Measurements from ENCODE around the gene ARHGAP25. TPM values are rescaled to one million over a fixed set of nuclear protein-coding genes. Genes with fewer than 3 reads are reported as not detected.

Gene ARHGAP25
- total RNA-seq, 1 donor from 2014 or later, result 0.08 TPM

DNA sequence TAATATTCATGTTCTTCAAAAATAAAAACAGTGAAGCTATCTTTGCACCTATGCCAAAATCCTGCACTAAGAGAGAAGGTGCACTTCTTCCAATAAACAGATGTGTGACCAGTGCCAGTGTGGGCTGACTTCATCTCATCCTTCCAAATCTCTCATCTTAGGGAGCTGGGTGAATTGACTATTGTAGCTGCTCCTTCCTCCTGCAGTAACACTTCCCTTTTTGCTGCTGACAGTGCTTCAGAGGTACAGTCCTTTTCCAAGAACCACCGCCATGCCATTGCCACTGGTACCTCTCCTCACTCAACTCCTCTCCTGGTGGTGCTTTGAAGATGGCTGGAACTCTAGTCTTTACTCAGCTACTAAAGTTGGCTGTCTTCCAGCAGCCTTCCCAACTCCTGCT lies 42.1 kb upstream of the ARHGAP25 start:
- TF ChIP-seq, protein P1, sequence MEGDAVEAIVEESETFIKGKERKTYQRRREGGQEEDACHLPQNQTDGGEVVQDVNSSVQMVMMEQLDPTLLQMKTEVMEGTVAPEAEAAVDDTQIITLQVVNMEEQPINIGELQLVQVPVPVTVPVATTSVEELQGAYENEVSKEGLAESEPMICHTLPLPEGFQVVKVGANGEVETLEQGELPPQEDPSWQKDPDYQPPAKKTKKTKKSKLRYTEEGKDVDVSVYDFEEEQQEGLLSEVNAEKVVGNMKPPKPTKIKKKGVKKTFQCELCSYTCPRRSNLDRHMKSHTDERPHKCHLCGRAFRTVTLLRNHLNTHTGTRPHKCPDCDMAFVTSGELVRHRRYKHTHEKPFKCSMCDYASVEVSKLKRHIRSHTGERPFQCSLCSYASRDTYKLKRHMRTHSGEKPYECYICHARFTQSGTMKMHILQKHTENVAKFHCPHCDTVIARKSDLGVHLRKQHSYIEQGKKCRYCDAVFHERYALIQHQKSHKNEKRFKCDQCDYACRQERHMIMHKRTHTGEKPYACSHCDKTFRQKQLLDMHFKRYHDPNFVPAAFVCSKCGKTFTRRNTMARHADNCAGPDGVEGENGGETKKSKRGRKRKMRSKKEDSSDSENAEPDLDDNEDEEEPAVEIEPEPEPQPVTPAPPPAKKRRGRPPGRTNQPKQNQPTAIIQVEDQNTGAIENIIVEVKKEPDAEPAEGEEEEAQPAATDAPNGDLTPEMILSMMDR (IDR thresholded peaks at IDR 0.05; ENCODE audit: insufficient read depth, low read length, poor library complexity, severe bottlenecking), result no peak
- Histone ChIP-seq H3K36me3 (ENCODE audit: control insufficient read depth, insufficient read depth, low read length) (no peaks in the 10 kb centered on the region), H3K4me3 (ENCODE audit: low read depth, low read length) (no peak overlapping the region), H3K27me3 (ENCODE audit: control insufficient read depth, insufficient read depth, low read length) (no peaks in the 10 kb centered on the region)
- DNase-seq (ENCODE audit: low read depth), result no peak

DNA sequence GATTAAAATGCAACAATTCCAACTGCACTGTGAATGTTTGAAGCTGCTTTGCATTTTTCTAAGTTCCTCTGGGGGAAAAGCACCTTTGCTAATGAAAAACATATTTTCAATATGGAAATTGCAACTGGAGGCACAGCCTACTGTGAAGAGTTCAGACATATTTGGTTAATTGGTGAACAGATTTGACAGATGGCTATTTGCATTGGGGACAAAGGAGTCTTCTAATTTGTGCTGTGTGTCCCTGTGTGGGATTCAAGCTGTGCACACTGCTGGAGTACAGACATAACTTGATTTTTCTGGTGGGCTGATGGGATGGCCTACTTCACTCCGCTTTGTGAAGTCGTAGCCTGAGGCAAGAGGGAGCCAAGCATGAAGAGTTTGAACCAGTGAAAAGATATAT lies 40.7 kb upstream of the ARHGAP25 start:
- DNase-seq (ENCODE audit: low read depth), result no peak
- no peaks in the 10 kb centered on the region for H3K36me3 ChIP-seq (ENCODE audit: control insufficient read depth, insufficient read depth, low read length)
- H3K4me3 ChIP-seq (ENCODE audit: low read depth, low read length), result no peak overlapping the region
- TF ChIP-seq, protein P1 (IDR thresholded peaks at IDR 0.05; ENCODE audit: insufficient read depth, low read length, poor library complexity, severe bottlenecking), result no peak
- no peaks in the 10 kb centered on the region for H3K27me3 ChIP-seq (ENCODE audit: control insufficient read depth, insufficient read depth, low read length)

DNA sequence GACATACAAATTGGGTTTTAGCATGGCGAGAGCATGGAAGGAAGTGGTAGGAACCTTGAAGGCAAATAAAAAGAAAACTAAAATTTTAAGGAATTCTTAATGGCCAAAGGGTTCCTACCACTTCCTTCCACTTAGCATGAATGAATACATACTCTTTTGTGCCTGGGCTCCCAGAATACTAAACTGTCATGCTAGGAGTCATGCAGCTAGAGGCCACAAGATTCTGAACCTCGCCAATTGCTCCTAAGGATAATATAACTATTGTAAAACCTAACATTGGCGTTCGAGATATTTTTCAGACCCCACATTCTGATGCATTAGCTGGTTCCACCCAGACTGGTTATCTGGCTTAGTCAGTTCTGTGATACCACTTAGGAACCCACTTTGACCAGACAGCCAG lies 38.6 kb upstream of the ARHGAP25 start:
- no peak for DNase-seq (ENCODE audit: low read depth)
- Histone ChIP-seq H3K4me3 (ENCODE audit: low read depth, low read length) (no peak overlapping the region), H3K27me3 (ENCODE audit: control insufficient read depth, insufficient read depth, low read length) (no peaks in the 10 kb centered on the region), H3K36me3 (ENCODE audit: control insufficient read depth, insufficient read depth, low read length) (no peaks in the 10 kb centered on the region)
- TF ChIP-seq, protein P1 (IDR thresholded peaks at IDR 0.05; ENCODE audit: insufficient read depth, low read length, poor library complexity, severe bottlenecking), result no peak

DNA sequence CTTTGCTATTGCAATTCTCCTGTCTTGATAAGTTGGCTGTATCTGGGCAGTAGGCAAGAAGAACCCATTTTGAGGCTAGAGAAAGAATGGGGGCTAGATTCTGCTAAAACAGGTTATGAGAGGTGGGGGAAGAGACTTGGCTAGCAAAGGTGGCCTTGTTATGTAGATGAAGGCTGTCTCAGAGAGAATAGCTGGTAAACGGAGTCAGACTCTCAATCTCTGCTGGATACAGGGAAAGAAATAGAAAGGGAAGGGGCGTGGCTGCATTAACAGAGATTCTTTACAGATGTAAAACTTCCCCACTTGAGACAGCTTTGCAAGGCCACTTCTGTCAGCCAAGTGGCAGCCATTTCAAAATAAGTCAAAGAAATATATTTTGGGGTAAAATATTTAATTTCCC lies 38.1 kb upstream of the ARHGAP25 start:
- Histone ChIP-seq H3K27me3 (ENCODE audit: control insufficient read depth, insufficient read depth, low read length) (no peaks in the 10 kb centered on the region), H3K4me3 (ENCODE audit: low read depth, low read length) (no peak overlapping the region), H3K36me3 (ENCODE audit: control insufficient read depth, insufficient read depth, low read length) (no peaks in the 10 kb centered on the region)
- no peak for DNase-seq (ENCODE audit: low read depth)
- TF ChIP-seq, protein P1 (IDR thresholded peaks at IDR 0.05; ENCODE audit: insufficient read depth, low read length, poor library complexity, severe bottlenecking), result no peak

DNA sequence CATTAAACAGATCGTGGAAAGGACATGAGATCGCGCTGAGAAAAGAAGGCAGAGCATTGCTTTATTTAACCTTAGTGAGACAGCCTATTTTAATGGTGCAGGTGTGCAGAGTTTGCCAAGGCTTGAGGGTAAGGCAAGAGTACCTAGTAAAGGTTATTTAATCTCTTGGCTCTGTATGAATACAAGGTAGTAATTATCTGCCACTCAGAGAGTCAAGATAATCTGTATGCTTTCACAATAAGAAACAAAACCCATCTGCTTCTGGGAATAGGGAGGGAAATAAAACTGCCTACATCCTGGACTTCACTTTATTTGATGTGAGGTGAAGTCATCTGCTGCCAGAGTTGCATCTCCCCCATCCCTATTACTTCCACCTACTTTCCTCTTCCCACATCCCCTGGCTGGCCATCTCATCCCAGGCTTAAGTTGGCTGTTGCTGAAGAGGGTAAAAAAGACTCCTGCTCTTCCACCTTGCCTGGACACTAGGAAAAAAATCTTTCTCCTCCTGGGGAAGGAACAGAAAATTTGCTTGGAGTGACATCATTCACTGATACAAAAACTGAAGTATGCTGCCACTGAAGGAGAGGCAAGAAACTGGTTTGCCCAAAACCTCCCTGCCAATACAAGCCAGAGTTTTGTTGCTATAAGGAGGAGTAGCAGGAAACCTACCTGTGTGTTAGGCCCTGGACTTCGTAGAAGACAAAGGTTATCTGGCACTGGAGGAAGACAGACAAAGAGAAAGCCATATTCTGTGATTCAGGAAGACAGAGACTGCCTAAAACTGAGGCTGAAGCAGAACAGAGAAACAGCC lies 35.8 kb upstream of the ARHGAP25 start:
- DNase-seq (ENCODE audit: low read depth), result no peak
- H3K27me3 ChIP-seq (ENCODE audit: control insufficient read depth, insufficient read depth, low read length), result no peaks in the 10 kb centered on the region
- TF ChIP-seq, protein P1 (IDR thresholded peaks at IDR 0.05; ENCODE audit: insufficient read depth, low read length, poor library complexity, severe bottlenecking), result no peak
- no peaks in the 10 kb centered on the region for H3K36me3 ChIP-seq (ENCODE audit: control insufficient read depth, insufficient read depth, low read length)
- no peak overlapping the region for H3K4me3 ChIP-seq (ENCODE audit: low read depth, low read length)

DNA sequence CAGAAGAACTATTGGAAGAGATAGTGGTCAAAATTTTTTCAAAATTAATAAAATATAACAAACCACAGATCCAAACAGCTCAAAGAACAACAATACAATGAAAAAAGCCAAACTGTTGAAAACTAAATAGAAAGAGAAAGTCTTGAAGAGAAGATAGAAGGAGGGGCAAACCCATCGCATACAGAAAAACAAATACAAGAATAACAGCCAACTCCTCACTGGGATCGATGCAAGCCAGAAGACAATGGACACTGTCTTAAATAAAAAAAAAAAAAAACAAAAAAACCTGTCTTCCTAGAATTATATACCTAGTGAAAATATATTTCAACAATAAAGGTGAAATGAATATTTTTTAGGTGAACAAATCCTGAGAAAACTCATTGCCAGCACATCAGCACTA lies 34.1 kb upstream of the ARHGAP25 start:
- Histone ChIP-seq H3K36me3 (ENCODE audit: control insufficient read depth, insufficient read depth, low read length) (no peaks in the 10 kb centered on the region), H3K4me3 (ENCODE audit: low read depth, low read length) (no peak overlapping the region), H3K27me3 (ENCODE audit: control insufficient read depth, insufficient read depth, low read length) (no peaks in the 10 kb centered on the region)
- TF ChIP-seq, protein P1 (IDR thresholded peaks at IDR 0.05; ENCODE audit: insufficient read depth, low read length, poor library complexity, severe bottlenecking), result no peak
- DNase-seq (ENCODE audit: low read depth), result no peak
